HG03064 (cell line): Measurements from ENCODE around the gene CNTN2.

Experiments used
- ATAC-seq: cut with Tn5 transposase; IDR thresholded peaks from one replicate; pipeline ENCODE4 v1.9.1; 2021; ENCODE audit warnings: low read depth; ENCODE audit not compliant: unreplicated experiment

CNTN2 gene

GRCh38 chr1:205020466-205020865 lies 22.5 kb upstream of the CNTN2 start:
- no peak for ATAC-seq

- ATAC-seq = no peak
Measured at GRCh38 chr1:205024679-205025078, 18.3 kb upstream of the CNTN2 start.

- no peak for ATAC-seq
Measured at GRCh38 chr1:205025239-205025638, 17.8 kb upstream of the CNTN2 start.

GRCh38 chr1:205026181-205026580 lies 16.8 kb upstream of the CNTN2 start:
- no peak for ATAC-seq

- ATAC-seq = no peak
Measured at GRCh38 chr1:205028390-205028789, 14.6 kb upstream of the CNTN2 start.

GRCh38 chr1:205028924-205029323 lies 14.1 kb upstream of the CNTN2 start:
- ATAC-seq = no peak

GRCh38 chr1:205030241-205030640 lies 12.8 kb upstream of the CNTN2 start:
- ATAC-seq = no peak

- ATAC-seq = no peak
Measured at GRCh38 chr1:205030896-205031295, 12.1 kb upstream of the CNTN2 start.

GRCh38 chr1:205032508-205032907 lies 10.5 kb upstream of the CNTN2 start:
- no peak for ATAC-seq

GRCh38 chr1:205037539-205037938 lies 5.5 kb upstream of the CNTN2 start:
- ATAC-seq = no peak

GRCh38 chr1:205038132-205038786 lies 4.8 kb upstream of the CNTN2 start:
- no peak for ATAC-seq

- ATAC-seq = no peak
Measured at GRCh38 chr1:205041001-205041715, 1.9 kb upstream of the CNTN2 start.

GRCh38 chr1:205041998-205042910 lies 758 bp upstream of the CNTN2 start:
- ATAC-seq = no peak

GRCh38 chr1:205043866-205044265 lies 854 bp downstream of the CNTN2 start:
- no peak for ATAC-seq

- no peak for ATAC-seq
Measured at GRCh38 chr1:205044741-205045140, 1.7 kb downstream of the CNTN2 start.

GRCh38 chr1:205045146-205045545 lies 2.1 kb downstream of the CNTN2 start:
- no peak for ATAC-seq

GRCh38 chr1:205046870-205047269 lies 3.9 kb downstream of the CNTN2 start:
- no peak for ATAC-seq

- no peak for ATAC-seq
Measured at GRCh38 chr1:205047764-205048231, 4.8 kb downstream of the CNTN2 start.

- ATAC-seq = no peak
Measured at GRCh38 chr1:205048382-205048781, 5.4 kb downstream of the CNTN2 start.

- no peak for ATAC-seq
Measured at GRCh38 chr1:205049479-205049878, 6.5 kb downstream of the CNTN2 start.

- ATAC-seq = no peak
Measured at GRCh38 chr1:205052690-205053089, 9.7 kb downstream of the CNTN2 start.
